Neural progenitor cell (in vitro differentiated cells): ENCODE measurements around the gene RMDN2. TPM values are rescaled to one million over a fixed set of nuclear protein-coding genes. Genes with fewer than 3 reads are reported as not detected.

ENCODE experiments used
- DNase-seq: peaks from one replicate; pipeline ENCODE4 v3.0.0-alpha.2; 2016; ENCODE audit warnings: low spot score
- H2AFZ ChIP-seq: fragments of 200-600 bp; sonication (generic); replicated peaks from 2 replicates; pipeline ENCODE4 v1.6.1; 2016; ENCODE audit warnings: antibody characterized with exemption
- H3F3A ChIP-seq: fragments of 200-600 bp; sonication (generic); 2 replicates; pipeline ENCODE4 v1.6.1; 2016; ENCODE audit warnings: antibody characterized with exemption, low read depth
- H3K27ac ChIP-seq: fragments of 200-600 bp; sonication (generic); 2 replicates; pipeline ENCODE4 v1.5.1; 2016; ENCODE audit warnings: mild to moderate bottlenecking
- H3K27me3 ChIP-seq: fragments of 200-600 bp; sonication (generic); 2 replicates; pipeline ENCODE4 v1.6.1; 2016; ENCODE audit warnings: mild to moderate bottlenecking, moderate library complexity
- H3K36me3 ChIP-seq: fragments of 200-600 bp; sonication (generic); 2 replicates; pipeline ENCODE4 v1.5.1; 2016
- H3K4me1 ChIP-seq: fragments of 200-600 bp; sonication (generic); 2 replicates; pipeline ENCODE4 v1.6.1; 2016; ENCODE audit warnings: mixed run types
- H3K4me2 ChIP-seq: fragments of 200-600 bp; sonication (generic); 2 replicates; pipeline ENCODE4 v1.6.1; 2016
- H3K4me3 ChIP-seq: fragments of 200-600 bp; sonication (generic); 2 replicates; pipeline ENCODE4 v1.5.1; 2016
- H3K79me2 ChIP-seq: fragments of 200-600 bp; sonication (generic); 2 replicates; pipeline ENCODE4 v1.6.1; 2016; ENCODE audit warnings: low read depth
- H3K9ac ChIP-seq: fragments of 200-600 bp; sonication (generic); 2 replicates; pipeline ENCODE4 v1.6.1; 2016
- H3K9me3 ChIP-seq: fragments of 200-600 bp; sonication (generic); 2 replicates; pipeline ENCODE4 v1.5.1; 2016; ENCODE audit warnings: low read depth
- H4K20me1 ChIP-seq: fragments of 200-600 bp; sonication (generic); 2 replicates; pipeline ENCODE4 v1.6.1; 2016; ENCODE audit warnings: low read depth
- H3K27ac Mint-ChIP-seq: 3 replicates; pipeline ENCODE4 v1.8.0; 2021; ENCODE audit warnings: mixed read lengths
- H3K27me3 Mint-ChIP-seq: 2 replicates; pipeline ENCODE4 v1.8.0; 2022; ENCODE audit warnings: low read depth, mild to moderate bottlenecking, inconsistent platforms, moderate library complexity, mixed read lengths; ENCODE audit not compliant: insufficient read depth
- H3K36me3 Mint-ChIP-seq: 3 replicates; pipeline ENCODE4 v1.8.0; 2021; ENCODE audit warnings: mixed read lengths
- H3K4me1 Mint-ChIP-seq: 3 replicates; pipeline ENCODE4 v1.8.0; 2021; ENCODE audit warnings: mixed read lengths
- H3K4me3 Mint-ChIP-seq: 3 replicates; pipeline ENCODE4 v1.8.0; 2021; ENCODE audit warnings: mild to moderate bottlenecking, moderate library complexity, mixed read lengths
- H3K9me3 Mint-ChIP-seq: 3 replicates; pipeline ENCODE4 v1.8.0; 2020; ENCODE audit warnings: mixed read lengths
- CTCF ChIP-seq: fragments of 200-600 bp; sonication (generic); IDR thresholded peaks from 2 replicates; pipeline ENCODE4 v1.5.1; 2017; ENCODE audit warnings: antibody characterized with exemption, mild to moderate bottlenecking
- EZH2 ChIP-seq: fragments of 200-600 bp; sonication (generic); IDR thresholded peaks from 2 replicates; pipeline ENCODE4 v1.6.1; 2017; ENCODE audit warnings: antibody characterized with exemption, mild to moderate bottlenecking, moderate library complexity
- EZH2phosphoT487 ChIP-seq: fragments of 200-600 bp; sonication (generic); IDR thresholded peaks from 2 replicates; pipeline ENCODE4 v1.6.1; 2017; ENCODE audit warnings: antibody characterized with exemption
- total RNA-seq: library from RNA; depleted of rRNA; stranded (reverse); fragments of >200 nt; gene quantifications from 2 replicates; pipeline ENCODE4 v1.2.3, GENCODE V29; 2015; ENCODE audit warnings: low replicate concordance

The RMDN2 gene
- total RNA-seq, 1 donor from 2014 or later = 10.3 TPM

DNA sequence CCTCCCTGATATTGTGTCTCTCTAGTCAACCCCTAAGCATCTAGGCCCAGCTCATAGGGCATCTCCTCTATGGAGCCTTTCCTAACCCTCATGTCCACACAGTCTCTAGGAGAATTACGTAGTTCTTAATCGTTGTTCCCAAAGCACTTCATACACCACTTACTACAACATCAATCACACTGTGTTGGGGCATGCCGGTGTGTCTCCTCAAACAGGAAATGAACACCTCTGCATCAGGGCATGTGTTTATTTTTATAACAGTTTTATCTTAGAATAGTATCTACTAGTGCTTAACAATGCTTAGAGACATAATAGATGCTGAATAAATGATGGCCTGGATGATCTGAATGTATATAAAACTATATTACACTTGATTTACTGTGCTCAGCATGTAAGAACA, 131.1 kb downstream of the RMDN2 start:
- H3K4me3 Mint-ChIP-seq = no peak overlapping the region
- peaks cover 7% of the 10 kb centered on the region for H3K4me1 Mint-ChIP-seq
- no peaks in the 10 kb centered on the region for H3K36me3 ChIP-seq
- H3K4me3 ChIP-seq = no peak overlapping the region
- TF ChIP-seq EZH2 (no peak), EZH2phosphoT487 (no peak), CTCF (no peak)
- no peaks in the 10 kb centered on the region for H3F3A ChIP-seq
- H3K9me3 ChIP-seq = no peaks in the 10 kb centered on the region
- peaks cover 2% of the 10 kb centered on the region for H3K27me3 Mint-ChIP-seq
- no peak for DNase-seq
- H3K79me2 ChIP-seq = no peaks in the 10 kb centered on the region
- H3K27me3 ChIP-seq = no peaks in the 10 kb centered on the region
- H2AFZ ChIP-seq = no peak overlapping the region
- no peaks in the 10 kb centered on the region for H4K20me1 ChIP-seq
- no peak overlapping the region for H3K4me2 ChIP-seq
- H3K4me1 ChIP-seq = peaks cover 4% of the 10 kb centered on the region
- no peaks in the 10 kb centered on the region for H3K9me3 Mint-ChIP-seq
- H3K27ac Mint-ChIP-seq = no peak overlapping the region
- H3K9ac ChIP-seq = no peak overlapping the region
- no peaks in the 10 kb centered on the region for H3K36me3 Mint-ChIP-seq
- H3K27ac ChIP-seq = no peak overlapping the region

DNA sequence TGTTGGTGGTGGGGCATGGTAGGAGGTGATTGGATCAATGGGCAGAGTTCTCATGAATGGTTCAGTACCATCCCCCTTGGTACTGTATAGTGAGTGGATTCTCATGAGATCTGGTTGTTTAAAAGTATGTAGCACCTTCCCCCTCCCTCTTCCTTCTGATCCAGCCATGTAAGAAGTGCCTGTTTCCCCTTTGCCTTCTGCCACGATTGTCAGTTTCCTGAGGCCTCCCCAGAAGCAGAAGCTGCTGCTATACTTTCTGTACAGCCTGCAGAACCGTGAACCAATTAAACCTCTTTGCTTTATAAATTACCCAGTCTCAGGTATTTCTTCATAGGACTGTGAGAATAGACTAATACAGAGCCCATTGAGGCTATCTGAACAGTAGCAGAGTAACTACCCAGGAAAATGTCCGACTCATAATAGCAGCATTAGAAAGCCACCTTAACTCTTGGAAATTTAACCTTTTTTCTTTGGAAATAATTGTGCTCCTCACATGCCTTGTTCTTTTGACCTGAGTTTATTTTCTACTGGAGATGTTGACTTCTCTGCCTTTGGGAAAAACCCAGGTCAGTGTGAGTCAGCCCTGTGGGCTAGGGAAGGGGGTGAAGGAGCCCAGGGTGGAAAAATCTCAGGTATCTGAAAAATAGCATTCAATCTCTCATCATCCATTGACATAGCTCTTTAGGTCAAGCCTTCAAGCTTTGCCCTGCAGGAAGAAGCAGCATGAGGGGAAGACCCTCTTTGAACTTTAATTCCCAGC, 132.7 kb downstream of the RMDN2 start:
- Histone ChIP-seq H3K9ac (no peak overlapping the region), H3K36me3 (no peaks in the 10 kb centered on the region), H3K79me2 (no peaks in the 10 kb centered on the region), H3F3A (no peaks in the 10 kb centered on the region), H3K4me2 (no peak overlapping the region), H3K4me1 (peaks cover 4% of the 10 kb centered on the region), H3K9me3 (no peaks in the 10 kb centered on the region), H3K4me3 (no peak overlapping the region), H3K27me3 (no peaks in the 10 kb centered on the region), H4K20me1 (no peaks in the 10 kb centered on the region), H2AFZ (no peak overlapping the region), H3K27ac (no peak overlapping the region)
- Mint-ChIP-seq H3K36me3 (no peaks in the 10 kb centered on the region), H3K27me3 (peaks cover 4% of the 10 kb centered on the region), H3K27ac (no peak overlapping the region), H3K4me1 (peaks cover 7% of the 10 kb centered on the region), H3K9me3 (no peaks in the 10 kb centered on the region), H3K4me3 (no peak overlapping the region)
- TF ChIP-seq EZH2 (no peak), EZH2phosphoT487 (no peak), CTCF (no peak)
- no peak for DNase-seq

DNA sequence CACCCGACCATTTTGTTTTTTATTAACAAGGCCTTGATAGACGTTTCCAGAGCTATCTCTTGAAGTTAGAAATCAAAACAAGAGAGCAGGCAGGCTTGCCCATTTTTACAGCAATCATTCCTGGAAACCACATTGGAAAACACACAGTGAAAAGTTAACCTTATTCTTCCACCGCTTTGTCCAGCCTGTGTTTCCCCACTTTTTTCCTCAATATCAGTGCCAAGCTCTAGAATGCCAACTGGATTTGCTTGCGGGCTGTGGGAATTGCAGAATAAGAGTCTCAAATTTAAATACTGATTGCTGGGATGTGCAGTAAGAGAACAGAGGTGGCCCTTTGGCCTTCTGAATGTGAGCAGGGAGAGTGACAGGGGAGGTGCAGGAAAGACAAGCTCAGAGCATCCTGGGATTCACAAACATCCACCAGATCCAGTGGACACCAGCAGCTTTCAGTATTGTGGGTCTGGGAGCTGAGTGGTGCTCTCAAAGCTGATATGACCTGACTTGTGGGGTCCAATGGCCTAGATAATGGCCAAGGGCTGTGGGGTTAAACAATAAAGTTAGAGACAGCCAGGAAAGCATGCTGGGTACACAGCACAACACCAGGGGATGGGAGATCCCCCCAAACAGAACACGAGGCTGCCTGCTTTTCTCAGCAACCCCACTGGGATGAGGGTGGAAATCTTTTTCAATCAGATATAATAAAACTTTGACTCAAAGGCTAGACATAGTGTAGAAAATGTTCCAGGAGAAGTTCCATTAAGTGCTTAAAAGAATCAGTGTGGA, 135.3 kb downstream of the RMDN2 start:
- Histone ChIP-seq H3K36me3 (no peaks in the 10 kb centered on the region), H3K4me1 (peaks cover 4% of the 10 kb centered on the region), H3K4me3 (no peak overlapping the region), H3K27ac (no peak overlapping the region), H3K4me2 (no peak overlapping the region), H3K9ac (no peak overlapping the region), H3K79me2 (no peaks in the 10 kb centered on the region), H3F3A (peaks cover 1% of the 10 kb centered on the region), H3K9me3 (no peaks in the 10 kb centered on the region), H3K27me3 (no peaks in the 10 kb centered on the region), H4K20me1 (no peaks in the 10 kb centered on the region), H2AFZ (no peak overlapping the region)
- peaks cover 7% of the 10 kb centered on the region for H3K4me1 Mint-ChIP-seq
- no peak for TF ChIP-seq EZH2
- TF ChIP-seq EZH2phosphoT487 = no peak
- TF ChIP-seq CTCF = no peak
- H3K27ac Mint-ChIP-seq = no peak overlapping the region
- no peaks in the 10 kb centered on the region for H3K36me3 Mint-ChIP-seq
- no peak overlapping the region for H3K4me3 Mint-ChIP-seq
- no peaks in the 10 kb centered on the region for H3K9me3 Mint-ChIP-seq
- no peak for DNase-seq
- H3K27me3 Mint-ChIP-seq = peaks cover 4% of the 10 kb centered on the region
